Transverse colon (tissue), 4 donors: Measurements from ENCODE around the gene AHNAK.
A peak's percentile ranks its signal among the peaks of the same experiment; 100 is the strongest.

Experiments used
- EP300 ChIP-seq: sonication (generic); formaldehyde crosslinking; IDR thresholded peaks from one replicate; pipeline ENCODE4 v1.6.1; 2017; ENCODE audit warnings: antibody characterized with exemption, low read depth
- POLR2A ChIP-seq: fragments of 450-650 bp; IDR thresholded peaks from one replicate; pipeline ENCODE4 v1.6.1; 2016; ENCODE audit warnings: antibody characterized with exemption, mild to moderate bottlenecking, moderate library complexity
- POLR2AphosphoS5 ChIP-seq, 3 donors: sonication (generic); formaldehyde crosslinking; IDR thresholded peaks; one replicate each; pipeline ENCODE4 v1.6.1; 2016; ENCODE audit warnings: antibody characterized with exemption in 3 of 3
- TF ChIP-seq, protein P1 (sequence below), 5 experiments: fragments of 200-600 bp in 3 of 5; fragments of 450-650 bp in 2 of 5; sonication (generic) in 3 of 5; IDR thresholded peaks; 1 replicate in 2 of 5; 2 replicates in 3 of 5; pipeline ENCODE4 v1.5.1; 2016 to 2017; ENCODE audit warnings: antibody characterized with exemption in 5 of 5, inconsistent platforms in 3 of 5, mild to moderate bottlenecking in 2 of 5, moderate library complexity in 1 of 5

GRCh38 chr11:62556875-62557631 is 10.4 kb upstream of the AHNAK start:
- TF ChIP-seq, protein P1, sequence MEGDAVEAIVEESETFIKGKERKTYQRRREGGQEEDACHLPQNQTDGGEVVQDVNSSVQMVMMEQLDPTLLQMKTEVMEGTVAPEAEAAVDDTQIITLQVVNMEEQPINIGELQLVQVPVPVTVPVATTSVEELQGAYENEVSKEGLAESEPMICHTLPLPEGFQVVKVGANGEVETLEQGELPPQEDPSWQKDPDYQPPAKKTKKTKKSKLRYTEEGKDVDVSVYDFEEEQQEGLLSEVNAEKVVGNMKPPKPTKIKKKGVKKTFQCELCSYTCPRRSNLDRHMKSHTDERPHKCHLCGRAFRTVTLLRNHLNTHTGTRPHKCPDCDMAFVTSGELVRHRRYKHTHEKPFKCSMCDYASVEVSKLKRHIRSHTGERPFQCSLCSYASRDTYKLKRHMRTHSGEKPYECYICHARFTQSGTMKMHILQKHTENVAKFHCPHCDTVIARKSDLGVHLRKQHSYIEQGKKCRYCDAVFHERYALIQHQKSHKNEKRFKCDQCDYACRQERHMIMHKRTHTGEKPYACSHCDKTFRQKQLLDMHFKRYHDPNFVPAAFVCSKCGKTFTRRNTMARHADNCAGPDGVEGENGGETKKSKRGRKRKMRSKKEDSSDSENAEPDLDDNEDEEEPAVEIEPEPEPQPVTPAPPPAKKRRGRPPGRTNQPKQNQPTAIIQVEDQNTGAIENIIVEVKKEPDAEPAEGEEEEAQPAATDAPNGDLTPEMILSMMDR (IDR thresholded peaks at IDR 0.05), result no peak
- peak; percentile 6 for TF ChIP-seq POLR2A
- TF ChIP-seq POLR2AphosphoS5 (IDR thresholded peaks at IDR 0.05), result no peak
- no peak for TF ChIP-seq EP300
